ENCODE results near the gene OAS3. TPM values are rescaled to one million over a fixed set of nuclear protein-coding genes. Genes with fewer than 3 reads are reported as not detected.

OAS3 gene
- polyA plus RNA-seq, 4 donors: 8.3 to 11.0 (median 10.3) TPM

DNA sequence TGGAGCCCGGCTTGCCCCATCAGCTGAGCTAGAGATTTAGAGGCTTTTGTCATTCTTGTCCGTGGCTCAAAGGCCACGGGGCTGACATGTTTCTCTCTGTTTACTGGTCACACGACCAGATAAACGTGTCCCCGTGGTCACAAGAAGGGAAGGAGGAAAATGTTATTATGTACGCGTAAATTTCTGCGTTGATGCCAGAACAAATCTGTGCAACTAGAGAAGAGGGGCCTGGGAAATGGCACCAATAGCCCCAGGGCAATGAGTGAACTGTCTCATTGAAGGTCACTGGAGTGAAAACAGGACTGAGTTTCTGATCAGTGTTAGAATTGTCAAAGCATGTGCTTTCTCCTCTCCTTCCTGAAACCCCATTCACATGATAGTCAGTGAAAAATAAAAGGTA, 65.4 kb downstream of the OAS3 start:
- no peak for DNase-seq (ENCODE audit: low read depth in 4 of 4, low spot score in 3 of 4)

DNA sequence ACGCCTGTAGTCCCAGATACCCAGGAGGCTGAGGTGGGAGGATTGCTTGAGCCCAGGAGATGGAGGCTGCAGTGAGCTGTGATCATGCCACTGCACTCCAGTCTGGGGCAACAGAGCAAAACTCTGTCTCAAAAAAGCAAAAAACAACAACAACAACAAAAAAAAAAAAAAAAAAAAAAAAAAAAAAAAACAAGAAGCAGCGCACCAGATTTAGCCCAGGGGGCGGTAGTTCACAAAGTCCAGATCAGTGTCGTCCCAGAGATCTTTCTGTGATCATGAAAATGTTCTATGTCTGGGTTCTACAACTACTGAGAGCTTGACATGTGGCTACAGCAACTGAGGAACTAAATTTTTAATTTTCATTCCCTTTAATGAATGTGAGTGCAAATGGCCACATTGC, 67.5 kb downstream of the OAS3 start:
- no peak for DNase-seq (ENCODE audit: low read depth in 4 of 4, low spot score in 3 of 4)

DNA sequence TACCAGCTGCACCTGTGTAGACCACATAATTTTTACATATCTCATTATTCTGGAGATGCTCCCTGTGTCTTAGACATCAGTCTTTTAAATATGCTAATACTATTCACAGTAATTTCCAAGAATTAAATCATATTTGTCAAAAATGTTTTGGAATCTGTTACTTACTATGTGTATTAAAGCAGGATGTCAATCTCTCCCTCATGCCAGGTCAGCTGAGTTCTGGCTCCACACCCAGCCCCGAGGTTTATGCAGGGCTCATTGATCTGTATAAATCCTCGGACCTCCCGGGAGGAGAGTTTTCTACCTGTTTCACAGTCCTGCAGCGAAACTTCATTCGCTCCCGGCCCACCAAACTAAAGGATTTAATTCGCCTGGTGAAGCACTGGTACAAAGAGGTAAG, 67.9 kb downstream of the OAS3 start:
- no peak for DNase-seq (ENCODE audit: low read depth in 4 of 4, low spot score in 3 of 4)

DNA sequence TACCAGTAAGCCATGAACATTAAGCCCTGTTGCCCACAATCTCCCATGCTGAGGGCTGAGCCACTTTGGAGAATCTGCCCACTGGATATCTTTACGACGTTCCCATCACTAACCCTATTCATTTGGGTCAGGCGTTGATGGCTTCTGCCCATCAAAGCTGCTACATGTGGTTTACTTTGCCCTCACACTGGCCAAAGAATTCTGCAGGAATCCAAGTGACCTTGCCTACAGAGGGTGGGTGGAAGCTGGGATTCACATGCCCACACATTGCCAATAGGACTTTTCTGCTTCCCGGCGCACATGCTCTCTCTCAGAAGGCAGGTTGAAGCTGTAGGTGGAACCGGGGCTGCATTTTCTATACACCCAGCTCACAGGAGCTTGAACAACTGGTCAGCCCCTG, 68.4 kb downstream of the OAS3 start:
- DNase-seq (ENCODE audit: low read depth in 4 of 4, low spot score in 3 of 4): no peak

DNA sequence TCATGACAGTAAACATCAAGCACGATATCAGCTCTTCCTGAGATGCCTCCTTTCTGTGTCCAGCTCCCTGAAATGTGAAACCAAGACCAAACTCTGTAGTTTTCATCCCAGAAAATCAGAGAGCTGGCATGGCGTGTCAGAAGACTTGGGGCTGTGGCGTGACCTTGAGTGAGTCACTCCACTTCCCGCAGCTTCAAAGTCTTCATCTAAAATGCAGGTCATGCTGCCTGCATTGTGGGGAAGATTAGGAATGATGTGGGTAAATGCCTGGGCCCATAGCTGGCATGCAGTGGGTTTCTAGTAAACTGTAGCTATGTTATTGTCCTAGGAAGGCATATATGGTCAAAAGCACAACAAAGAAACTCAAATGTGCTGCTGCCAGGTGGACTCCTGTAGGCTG, 68.9 kb downstream of the OAS3 start:
- no peak for DNase-seq (ENCODE audit: low read depth in 4 of 4, low spot score in 3 of 4)

DNA sequence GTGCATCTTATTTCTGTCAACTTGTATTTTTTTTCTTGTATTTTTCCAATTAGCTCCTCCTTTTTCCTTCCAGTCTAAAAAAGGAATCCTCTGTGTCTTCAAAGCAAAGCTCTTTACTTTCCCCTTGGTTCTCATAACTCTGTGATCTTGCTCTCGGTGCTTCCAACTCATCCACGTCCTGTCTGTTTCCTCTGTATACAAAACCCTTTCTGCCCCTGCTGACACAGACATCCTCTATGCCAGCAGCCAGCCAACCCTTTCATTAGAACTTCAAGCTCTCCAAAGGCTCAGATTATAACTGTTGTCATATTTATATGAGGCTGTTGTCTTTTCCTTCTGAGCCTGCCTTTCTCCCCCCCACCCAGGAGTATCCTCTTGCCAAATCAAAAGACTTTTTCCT, 72.4 kb downstream of the OAS3 start:
- no peak for DNase-seq (ENCODE audit: low read depth in 4 of 4, low spot score in 3 of 4)

DNA sequence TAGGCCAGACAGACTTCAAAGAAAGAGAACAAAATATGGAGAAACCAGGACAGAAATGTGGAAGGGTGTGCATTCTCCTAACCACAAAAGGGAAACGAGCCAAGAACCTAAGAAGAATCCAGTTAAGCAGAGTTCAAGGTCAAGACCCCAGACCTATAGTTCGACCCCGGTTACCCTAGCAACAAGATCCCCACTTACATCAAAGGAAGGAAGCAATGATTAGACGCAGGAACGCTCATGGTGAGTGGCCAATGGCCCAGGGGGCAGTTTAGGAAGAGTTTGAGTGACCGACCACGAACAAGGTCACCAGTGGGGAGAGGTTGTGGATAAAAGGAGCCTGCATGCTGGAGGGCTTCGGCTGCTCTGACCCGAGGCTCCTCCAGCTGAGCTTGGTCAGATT, 76.3 kb downstream of the OAS3 start:
- DNase-seq (ENCODE audit: low read depth in 4 of 4, low spot score in 3 of 4): no peak

DNA sequence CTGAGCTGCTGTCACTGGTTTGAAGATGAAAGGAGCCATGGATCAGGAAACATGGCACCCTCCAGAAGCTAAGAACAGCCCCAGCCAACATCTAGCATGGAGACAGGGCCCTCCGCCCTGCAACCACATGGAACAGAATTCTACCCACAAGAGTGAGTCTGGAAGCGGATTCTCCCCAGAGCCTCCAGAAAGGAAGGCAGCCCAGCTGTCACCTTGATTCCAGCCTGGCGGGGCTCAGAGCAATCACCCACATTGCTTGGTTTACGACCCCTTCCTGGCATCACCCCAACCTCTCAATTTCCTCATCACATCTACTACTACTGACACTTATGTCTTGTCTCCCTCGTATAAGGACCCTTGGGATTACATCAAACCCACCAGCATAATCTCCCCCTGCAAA, 78.5 kb downstream of the OAS3 start:
- no peak for DNase-seq (ENCODE audit: low read depth in 4 of 4, low spot score in 3 of 4)

DNA sequence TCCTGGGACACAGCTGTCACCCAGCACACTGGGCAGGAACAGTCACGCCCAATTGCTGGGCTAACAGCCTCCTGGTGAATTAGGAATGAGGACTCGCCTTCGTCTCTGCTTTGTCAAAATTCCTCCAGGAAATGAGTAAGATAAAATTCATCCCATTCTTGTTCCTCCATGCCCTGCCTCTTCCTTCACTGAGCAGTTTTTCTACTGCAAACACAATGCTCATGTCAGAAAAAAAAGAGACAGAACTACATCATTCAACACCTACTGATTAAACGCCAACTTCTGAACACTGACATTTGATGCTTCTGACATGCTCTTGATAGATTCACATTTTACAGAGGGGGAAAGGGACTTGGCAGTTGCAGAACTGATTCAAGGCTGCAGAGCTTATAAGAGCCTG, 80.8 kb downstream of the OAS3 start:
- DNase-seq (ENCODE audit: low read depth in 4 of 4, low spot score in 3 of 4): no peak

DNA sequence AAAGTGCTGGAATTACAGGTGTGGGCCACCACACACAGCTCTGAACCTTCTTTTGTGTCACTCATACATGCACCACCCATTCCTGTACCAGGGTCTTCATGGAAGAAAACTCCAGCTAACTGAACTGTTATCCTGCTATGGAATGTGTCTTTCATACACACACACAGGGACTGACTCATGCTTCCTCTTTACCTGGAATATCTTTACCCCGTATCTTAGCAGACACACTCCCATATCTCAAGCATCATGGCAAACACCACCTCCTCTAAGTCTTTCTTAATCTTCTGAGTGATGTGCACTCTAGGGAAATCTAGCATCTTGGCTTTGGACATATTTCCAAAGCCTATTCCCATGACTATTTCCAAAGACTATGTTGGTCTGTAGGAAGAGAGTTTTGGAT, 83.2 kb downstream of the OAS3 start:
- no peak for DNase-seq (ENCODE audit: low read depth in 4 of 4, low spot score in 3 of 4)

Other genes starting within 250 kb of the OAS3 start
- under 1 TPM; 0.06 to 0.26 (median 0.16) TPM for gene RPH3A, start 146.7 kb upstream of the OAS3 start, polyA plus RNA-seq (ENCODE audit: insufficient read length in 4 of 4)
- 10 to 100 TPM in 3 of 4 donors, 1 to 10 TPM in 1; 9.7 to 16.9 (median 13.0) TPM for gene OAS1, start 31.5 kb upstream of the OAS3 start, polyA plus RNA-seq (ENCODE audit: insufficient read length in 4 of 4)
- 10 to 100 TPM in 2 of 4 donors, 1 to 10 TPM in 2; 4.9 to 11.4 (median 10.1) TPM for gene OAS2, start 40.0 kb downstream of the OAS3 start, polyA plus RNA-seq (ENCODE audit: insufficient read length in 4 of 4)
- gene DTX1, start 118.3 kb downstream of the OAS3 start, polyA plus RNA-seq (ENCODE audit: insufficient read length in 4 of 4): 10 to 100 TPM; 11.1 to 15.1 (median 13.0) TPM
- gene RASAL1, start 197.3 kb downstream of the OAS3 start, polyA plus RNA-seq (ENCODE audit: insufficient read length in 4 of 4): 10 to 100 TPM in 2 of 4 donors, 1 to 10 TPM in 2; 7.7 to 11.6 (median 10.3) TPM
- gene CFAP73, start 211.2 kb downstream of the OAS3 start, polyA plus RNA-seq (ENCODE audit: insufficient read length in 4 of 4): 1 to 10 TPM in 3 of 4 donors, under 1 TPM in 1; 0.91 to 1.5 (median 1.1) TPM
- gene DDX54, start 247.0 kb downstream of the OAS3 start, polyA plus RNA-seq (ENCODE audit: insufficient read length in 4 of 4): 100 to 1,000 TPM in 1 of 4 donors, 10 to 100 TPM in 3; 68.2 to 102 (median 74.7) TPM
- 10 to 100 TPM; 16.5 to 22.1 (median 17.3) TPM for gene RITA1, start 247.2 kb downstream of the OAS3 start, polyA plus RNA-seq (ENCODE audit: insufficient read length in 4 of 4)

Data from right renal pelvis (tissue), 4 donors.